Fibroblast of peridontal ligament (primary cell): ENCODE measurements around the gene SMOC1.

Source experiments
- DNase-seq: peaks from one replicate; pipeline ENCODE4 v3.0.0-alpha.2; 2010; ENCODE audit errors: extremely low read depth

Gene SMOC1

GRCh38 chr14:69861025-69861569 lies 18.1 kb upstream of the SMOC1 start:
- DNase-seq, result no peak

- no peak for DNase-seq
Observed at GRCh38 chr14:69863083-69863482, 16.1 kb upstream of the SMOC1 start.

- DNase-seq, result no peak
Observed at GRCh38 chr14:69865701-69866365, 13.4 kb upstream of the SMOC1 start.

- DNase-seq, result no peak
Observed at GRCh38 chr14:69868363-69868963, 10.8 kb upstream of the SMOC1 start.

- no peak for DNase-seq
Observed at GRCh38 chr14:69870613-69871012, 8.6 kb upstream of the SMOC1 start.

GRCh38 chr14:69873877-69874780 lies 5.1 kb upstream of the SMOC1 start:
- peak; percentile 6 for DNase-seq

GRCh38 chr14:69876221-69876847 lies 2.9 kb upstream of the SMOC1 start:
- peak; percentile 5 for DNase-seq

- DNase-seq, result no peak
Observed at GRCh38 chr14:69876848-69877306, 2.3 kb upstream of the SMOC1 start.

- DNase-seq, result no peak
Observed at GRCh38 chr14:69877492-69877891, 1.7 kb upstream of the SMOC1 start.

- DNase-seq, result no peak
Observed at GRCh38 chr14:69878251-69878650, 965 bp upstream of the SMOC1 start.

- DNase-seq, result no peak
Observed at GRCh38 chr14:69880044-69880487, 850 bp downstream of the SMOC1 start.

GRCh38 chr14:69880893-69881292 lies 1.7 kb downstream of the SMOC1 start:
- DNase-seq, result no peak

- DNase-seq, result no peak
Observed at GRCh38 chr14:69882116-69882864, 3.1 kb downstream of the SMOC1 start.

- DNase-seq, result no peak
Observed at GRCh38 chr14:69882915-69883314, 3.7 kb downstream of the SMOC1 start.

GRCh38 chr14:69886453-69887242 lies 7.4 kb downstream of the SMOC1 start:
- peak; percentile 17 for DNase-seq

GRCh38 chr14:69887740-69888657 lies 8.8 kb downstream of the SMOC1 start:
- no peak for DNase-seq

- no peak for DNase-seq
Observed at GRCh38 chr14:69891422-69891821, 12.2 kb downstream of the SMOC1 start.

- no peak for DNase-seq
Observed at GRCh38 chr14:69895109-69895508, 15.9 kb downstream of the SMOC1 start.

GRCh38 chr14:69896080-69896479 lies 16.9 kb downstream of the SMOC1 start:
- no peak for DNase-seq
